Subcutaneous preadipocyte (primary cell): ENCODE measurements around the gene UCMA. TPM values are rescaled to one million over a fixed set of nuclear protein-coding genes. Genes with fewer than 3 reads are reported as not detected.

ENCODE experiments used
- small RNA-seq: library from RNA; depleted of rRNA; stranded (forward); fragments of <200 nt; gene quantifications from one replicate; pipeline ENCODE3, GENCODE V24; 2012
- total RNA-seq: library from RNA; depleted of rRNA; stranded (reverse); fragments of >200 nt; gene quantifications from 2 replicates; pipeline ENCODE4 v1.2.3, GENCODE V29; 2012

The UCMA gene, protein sequence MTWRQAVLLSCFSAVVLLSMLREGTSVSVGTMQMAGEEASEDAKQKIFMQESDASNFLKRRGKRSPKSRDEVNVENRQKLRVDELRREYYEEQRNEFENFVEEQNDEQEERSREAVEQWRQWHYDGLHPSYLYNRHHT
- not detected in 2 replicates for total RNA-seq

GRCh38 chr10:13234172-13234571, at the start of gene UCMA:
TSS of gene UCMA (minus strand) at chr10:13234374. CDS start at chr10:13234258, 116 bp downstream.

Small RNA genes lying within 50 kb of the gene (small RNA-seq; reads per million reads assigned to genes)
- not detected for gene RNU6-6P

Other genes with a start within 250 kb of the UCMA start
- not detected in 2 replicates for gene CCDC3, start 232.7 kb downstream of the UCMA start, total RNA-seq
- gene OPTN, start 134.2 kb downstream of the UCMA start, total RNA-seq, result 50.8 and 55.5 TPM in 2 replicates
- gene MCM10, start 72.8 kb downstream of the UCMA start, total RNA-seq, result 9.6 and 24.8 TPM in 2 replicates
- gene PHYH, start 65.7 kb upstream of the UCMA start, total RNA-seq, result 12.9 and 23.1 TPM in 2 replicates
- 20.6 and 29.1 TPM in 2 replicates for gene SEPHS1, start 113.9 kb upstream of the UCMA start, total RNA-seq